Epidermal melanocyte (primary cell): ENCODE measurements around the gene OTUD5.

Experiments
- DNase-seq: peaks from one replicate; pipeline ENCODE4 v3.0.0; 2011; ENCODE audit warnings: low spot score; ENCODE audit not compliant: insufficient read length

The OTUD5 gene

GRCh38 chrX:48937054-48937907 is 20.1 kb downstream of the OTUD5 start:
- DNase-seq, result no peak

GRCh38 chrX:48936429-48937053 is 20.9 kb downstream of the OTUD5 start:
- DNase-seq, result no peak

GRCh38 chrX:48935301-48935670 is 22.1 kb downstream of the OTUD5 start:
- no peak for DNase-seq

GRCh38 chrX:48934581-48935300 is 22.7 kb downstream of the OTUD5 start:
- no peak for DNase-seq

GRCh38 chrX:48933757-48934156 is 23.6 kb downstream of the OTUD5 start:
- DNase-seq, result no peak

- DNase-seq, result no peak
Measured at GRCh38 chrX:48927736-48928382, 29.5 kb downstream of the OTUD5 start.

- no peak for DNase-seq
Measured at GRCh38 chrX:48927123-48927522, 30.3 kb downstream of the OTUD5 start.

GRCh38 chrX:48924270-48924669 is 33.1 kb downstream of the OTUD5 start:
- no peak for DNase-seq

- no peak for DNase-seq
Measured at GRCh38 chrX:48923771-48924170, 33.6 kb downstream of the OTUD5 start.

GRCh38 chrX:48920718-48921104 is 36.7 kb downstream of the OTUD5 start:
- no peak for DNase-seq

GRCh38 chrX:48919947-48920717 is 37.3 kb downstream of the OTUD5 start:
- no peak for DNase-seq

GRCh38 chrX:48919360-48919841 is 38.0 kb downstream of the OTUD5 start:
- DNase-seq, result no peak

- DNase-seq, result peak; percentile 67
Measured at GRCh38 chrX:48918643-48919340, 38.6 kb downstream of the OTUD5 start, which contains the start of gene PIM2. PIM2 (minus strand) TSS chrX:48919024; CDS start chrX:48918834, 190 bp downstream.

- DNase-seq, result no peak
Measured at GRCh38 chrX:48918301-48918642, 39.1 kb downstream of the OTUD5 start.

GRCh38 chrX:48917139-48918001 is 40.0 kb downstream of the OTUD5 start:
- DNase-seq, result peak; percentile 75

GRCh38 chrX:48914593-48915493 is 42.6 kb downstream of the OTUD5 start:
- no peak for DNase-seq

- no peak for DNase-seq
Measured at GRCh38 chrX:48913605-48914366, 43.6 kb downstream of the OTUD5 start.
